Measurements from ENCODE around the gene KRT71.

The KRT71 gene

GRCh38 chr12:52518574-52519386, 34.2 kb downstream of the KRT71 start:
- peaks cover 0 to 43% (median 21%) of the 10 kb centered on the region in 4 donors for H3K4me1 ChIP-seq
- H3K9me3 ChIP-seq = no peaks in the 10 kb centered on the region
- H3K4me3 ChIP-seq = no peak overlapping the region
- intact Hi-C loops (cut with DNase I; ENCODE audit: low total_unique reads) = no loop called here
- TF ChIP-seq CTCF (IDR thresholded peaks at IDR 0.05) = no peak
- DNase-seq = no peak
- H3K36me3 ChIP-seq = no peaks in the 10 kb centered on the region
- no peaks in the 10 kb centered on the region for H3K27me3 ChIP-seq
- H3K27ac ChIP-seq = no peak overlapping the region

GRCh38 chr12:52517888-52518287, 35.1 kb downstream of the KRT71 start:
- no peak for TF ChIP-seq CTCF (IDR thresholded peaks at IDR 0.05)
- intact Hi-C loops (cut with DNase I; ENCODE audit: low total_unique reads) = no loop called here
- DNase-seq = no peak
- H3K4me1 ChIP-seq = peaks cover 0 to 42% (median 20%) of the 10 kb centered on the region in 4 donors
- no peak overlapping the region for H3K27ac ChIP-seq
- no peaks in the 10 kb centered on the region for H3K27me3 ChIP-seq
- no peaks in the 10 kb centered on the region for H3K9me3 ChIP-seq
- no peaks in the 10 kb centered on the region for H3K36me3 ChIP-seq
- no peak overlapping the region for H3K4me3 ChIP-seq

DNA sequence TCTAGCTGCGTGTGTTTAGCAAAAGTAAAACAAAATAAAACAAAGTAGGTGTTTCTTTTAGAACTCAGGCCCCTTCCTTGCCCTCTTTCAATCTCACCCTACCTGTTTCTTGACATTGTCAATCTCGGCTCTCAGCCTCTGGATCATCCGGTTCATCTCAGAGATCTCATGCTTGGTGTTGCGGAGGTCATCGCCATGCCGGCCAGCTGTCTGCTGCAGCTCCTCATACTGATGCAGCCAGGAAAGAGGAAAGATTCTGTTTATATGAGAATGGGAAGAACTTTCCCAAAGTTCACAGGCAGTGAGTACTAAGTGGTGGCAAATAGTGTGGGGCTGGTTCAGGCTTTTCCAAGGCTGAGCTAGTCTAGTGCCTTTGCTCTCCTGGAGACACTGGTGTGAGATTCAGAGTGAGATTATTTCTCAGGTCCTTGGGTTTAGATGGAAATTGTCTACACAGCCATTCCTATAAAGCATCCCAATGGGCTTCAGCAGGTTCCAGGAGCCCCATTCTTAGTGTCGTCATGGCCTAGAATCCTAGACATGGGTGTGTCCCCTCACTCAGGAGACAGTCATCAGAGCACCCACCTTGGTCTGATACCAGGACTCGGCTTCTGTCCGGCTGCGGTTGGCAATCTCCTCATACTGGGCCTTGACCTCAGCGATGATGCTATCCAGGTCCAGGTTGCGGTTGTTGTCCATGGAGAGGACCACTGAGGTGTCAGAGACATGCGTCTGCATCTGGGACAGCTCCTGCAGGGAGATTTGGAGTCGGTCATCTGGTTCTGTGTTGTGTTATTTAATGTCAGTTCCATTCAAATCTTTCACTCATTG, 35.7 kb downstream of the KRT71 start:
- Histone ChIP-seq H3K27ac (no peak overlapping the region), H3K27me3 (no peaks in the 10 kb centered on the region), H3K36me3 (no peaks in the 10 kb centered on the region), H3K9me3 (no peaks in the 10 kb centered on the region), H3K4me3 (no peak overlapping the region), H3K4me1 (peaks cover 0 to 35% (median 14%) of the 10 kb centered on the region in 4 donors)
- no peak for DNase-seq
- intact Hi-C loops (cut with DNase I; ENCODE audit: low total_unique reads) = no loop called here
- TF ChIP-seq CTCF (IDR thresholded peaks at IDR 0.05) = no peak

- H3K4me1 ChIP-seq = peaks cover 0 to 25% (median 8%) of the 10 kb centered on the region in 4 donors
- no peaks in the 10 kb centered on the region for H3K9me3 ChIP-seq
- H3K27ac ChIP-seq = no peak overlapping the region
- no peak overlapping the region for H3K4me3 ChIP-seq
- no peaks in the 10 kb centered on the region for H3K27me3 ChIP-seq
- intact Hi-C loops (cut with DNase I; ENCODE audit: low total_unique reads) = no loop called here
- TF ChIP-seq CTCF (IDR thresholded peaks at IDR 0.05) = no peak
- no peaks in the 10 kb centered on the region for H3K36me3 ChIP-seq
- DNase-seq = no peak
These were observed 36.8 kb downstream of the KRT71 start for GRCh38 chr12:52515927-52516831.

- no peak for TF ChIP-seq CTCF (IDR thresholded peaks at IDR 0.05)
- peaks cover 0 to 25% (median 8%) of the 10 kb centered on the region in 4 donors for H3K4me1 ChIP-seq
- peaks cover 0 to 4% (median 0%) of the 10 kb centered on the region in 3 donors for H3K9me3 ChIP-seq
- H3K27me3 ChIP-seq = no peaks in the 10 kb centered on the region
- no peak overlapping the region for H3K4me3 ChIP-seq
- no peak overlapping the region for H3K27ac ChIP-seq
- no peaks in the 10 kb centered on the region for H3K36me3 ChIP-seq
- intact Hi-C loops (cut with DNase I; ENCODE audit: low total_unique reads) = no loop called here
- DNase-seq = no peak
These were observed 37.7 kb downstream of the KRT71 start for GRCh38 chr12:52515319-52515646.

Data from tibial artery (tissue), 4 donors.